Mesothelial cell of epicardium (in vitro differentiated cells): Measurements from ENCODE around the gene CD68. TPM values are rescaled to one million over a fixed set of nuclear protein-coding genes. Genes with fewer than 3 reads are reported as not detected.
A peak's percentile ranks its signal among the peaks of the same experiment; 100 is the strongest.

Experiments
- DNase-seq, 2 experiments: peaks; one replicate each; pipeline ENCODE4 v3.0.0; 2021; ENCODE audit warnings: low spot score in 2 of 2; ENCODE audit not compliant: unreplicated experiment in 2 of 2
- H3K27ac Mint-ChIP-seq: 2 replicates; pipeline ENCODE4 v1.8.0; 2021; ENCODE audit warnings: mixed read lengths
- H3K27me3 Mint-ChIP-seq: 2 replicates; pipeline ENCODE4 v1.8.0; 2021; ENCODE audit warnings: low read depth, mixed read lengths
- H3K36me3 Mint-ChIP-seq: 2 replicates; pipeline ENCODE4 v1.8.0; 2021; ENCODE audit warnings: mixed read lengths
- H3K4me1 Mint-ChIP-seq: 2 replicates; pipeline ENCODE4 v1.8.0; 2021; ENCODE audit warnings: mixed read lengths
- H3K4me3 Mint-ChIP-seq: 2 replicates; pipeline ENCODE4 v1.8.0; 2021; ENCODE audit warnings: mild to moderate bottlenecking, moderate library complexity, mixed read lengths
- H3K9me3 Mint-ChIP-seq: 2 replicates; pipeline ENCODE4 v1.8.0; 2021; ENCODE audit warnings: mixed read lengths
- total RNA-seq: library from RNA; stranded (reverse); gene quantifications from 3 replicates; pipeline ENCODE4 v1.2.1, GENCODE V29; 2021
- TF ChIP-seq, protein P1 (sequence below): fragments of 200-600 bp; sonication (generic); IDR thresholded peaks from one replicate; pipeline ENCODE4 v1.5.0; 2021; ENCODE audit warnings: antibody characterized with exemption; ENCODE audit not compliant: unreplicated experiment

CD68 gene
- total RNA-seq, 1 donor from 2014 or later, result 0.78 TPM

GRCh38 chr17:7570351-7570750 lies 9.1 kb upstream of the CD68 start:
- Mint-ChIP-seq H3K4me3 (no peak overlapping the region), H3K4me1 (peaks cover 22% of the 10 kb centered on the region), H3K9me3 (no peaks in the 10 kb centered on the region), H3K27me3 (no peaks in the 10 kb centered on the region), H3K36me3 (peaks cover 31% of the 10 kb centered on the region), H3K27ac (no peak overlapping the region)
- no peak for DNase-seq
- TF ChIP-seq, protein P1, sequence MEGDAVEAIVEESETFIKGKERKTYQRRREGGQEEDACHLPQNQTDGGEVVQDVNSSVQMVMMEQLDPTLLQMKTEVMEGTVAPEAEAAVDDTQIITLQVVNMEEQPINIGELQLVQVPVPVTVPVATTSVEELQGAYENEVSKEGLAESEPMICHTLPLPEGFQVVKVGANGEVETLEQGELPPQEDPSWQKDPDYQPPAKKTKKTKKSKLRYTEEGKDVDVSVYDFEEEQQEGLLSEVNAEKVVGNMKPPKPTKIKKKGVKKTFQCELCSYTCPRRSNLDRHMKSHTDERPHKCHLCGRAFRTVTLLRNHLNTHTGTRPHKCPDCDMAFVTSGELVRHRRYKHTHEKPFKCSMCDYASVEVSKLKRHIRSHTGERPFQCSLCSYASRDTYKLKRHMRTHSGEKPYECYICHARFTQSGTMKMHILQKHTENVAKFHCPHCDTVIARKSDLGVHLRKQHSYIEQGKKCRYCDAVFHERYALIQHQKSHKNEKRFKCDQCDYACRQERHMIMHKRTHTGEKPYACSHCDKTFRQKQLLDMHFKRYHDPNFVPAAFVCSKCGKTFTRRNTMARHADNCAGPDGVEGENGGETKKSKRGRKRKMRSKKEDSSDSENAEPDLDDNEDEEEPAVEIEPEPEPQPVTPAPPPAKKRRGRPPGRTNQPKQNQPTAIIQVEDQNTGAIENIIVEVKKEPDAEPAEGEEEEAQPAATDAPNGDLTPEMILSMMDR, result no peak

- TF ChIP-seq, protein P1, result no peak
- Mint-ChIP-seq H3K27me3 (no peaks in the 10 kb centered on the region), H3K36me3 (peaks cover 45% of the 10 kb centered on the region), H3K4me3 (peak overlapping the region; percentile 98), H3K9me3 (no peaks in the 10 kb centered on the region), H3K27ac (peak overlapping the region; percentile 97), H3K4me1 (peaks cover 24% of the 10 kb centered on the region)
- peak in 1 of 2 experiments; percentile 98 for DNase-seq
Observed at GRCh38 chr17:7572338-7572587, 7.2 kb upstream of the CD68 start.

DNA sequence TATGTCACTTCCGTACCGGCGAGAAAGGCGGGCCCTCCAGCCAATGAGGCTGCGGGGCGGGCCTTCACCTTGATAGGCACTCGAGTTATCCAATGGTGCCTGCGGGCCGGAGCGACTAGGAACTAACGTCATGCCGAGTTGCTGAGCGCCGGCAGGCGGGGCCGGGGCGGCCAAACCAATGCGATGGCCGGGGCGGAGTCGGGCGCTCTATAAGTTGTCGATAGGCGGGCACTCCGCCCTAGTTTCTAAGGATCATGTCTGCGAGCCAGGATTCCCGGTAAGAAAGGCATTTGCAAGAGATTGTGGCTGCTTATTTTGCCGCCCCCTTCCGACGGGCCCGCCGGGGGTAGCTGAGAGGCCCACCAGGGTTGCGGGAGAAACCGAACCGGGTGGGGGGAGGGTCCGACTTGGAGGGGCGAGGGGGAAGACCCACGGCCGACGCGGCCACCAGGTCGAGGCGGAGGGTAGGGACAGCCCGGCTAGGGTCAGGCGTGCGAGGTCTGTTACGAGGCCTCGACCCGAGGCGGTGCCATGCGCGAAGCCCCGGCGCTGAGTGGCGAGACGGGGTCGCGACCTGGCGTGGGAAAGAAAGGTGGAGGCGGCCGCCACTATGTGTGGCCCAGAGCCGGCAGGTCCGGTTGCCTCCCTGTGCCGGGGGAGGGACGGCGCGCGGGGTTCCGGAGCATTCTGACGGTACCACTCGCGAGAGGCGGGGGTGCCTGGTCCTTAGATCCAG lies 6.7 kb upstream of the CD68 start:
- no peaks in the 10 kb centered on the region for H3K9me3 Mint-ChIP-seq
- H3K27ac Mint-ChIP-seq, result peak overlapping the region; percentile 97
- H3K27me3 Mint-ChIP-seq, result no peaks in the 10 kb centered on the region
- peak overlapping the region; percentile 98 for H3K4me3 Mint-ChIP-seq
- TF ChIP-seq, protein P1, result no peak
- DNase-seq, result peak in 1 of 2 experiments; percentile 100
- H3K36me3 Mint-ChIP-seq, result peaks cover 46% of the 10 kb centered on the region
- H3K4me1 Mint-ChIP-seq, result peaks cover 24% of the 10 kb centered on the region

GRCh38 chr17:7573324-7574080 lies 5.9 kb upstream of the CD68 start:
- H3K4me1 Mint-ChIP-seq, result peaks cover 24% of the 10 kb centered on the region
- H3K36me3 Mint-ChIP-seq, result peaks cover 51% of the 10 kb centered on the region

DNA sequence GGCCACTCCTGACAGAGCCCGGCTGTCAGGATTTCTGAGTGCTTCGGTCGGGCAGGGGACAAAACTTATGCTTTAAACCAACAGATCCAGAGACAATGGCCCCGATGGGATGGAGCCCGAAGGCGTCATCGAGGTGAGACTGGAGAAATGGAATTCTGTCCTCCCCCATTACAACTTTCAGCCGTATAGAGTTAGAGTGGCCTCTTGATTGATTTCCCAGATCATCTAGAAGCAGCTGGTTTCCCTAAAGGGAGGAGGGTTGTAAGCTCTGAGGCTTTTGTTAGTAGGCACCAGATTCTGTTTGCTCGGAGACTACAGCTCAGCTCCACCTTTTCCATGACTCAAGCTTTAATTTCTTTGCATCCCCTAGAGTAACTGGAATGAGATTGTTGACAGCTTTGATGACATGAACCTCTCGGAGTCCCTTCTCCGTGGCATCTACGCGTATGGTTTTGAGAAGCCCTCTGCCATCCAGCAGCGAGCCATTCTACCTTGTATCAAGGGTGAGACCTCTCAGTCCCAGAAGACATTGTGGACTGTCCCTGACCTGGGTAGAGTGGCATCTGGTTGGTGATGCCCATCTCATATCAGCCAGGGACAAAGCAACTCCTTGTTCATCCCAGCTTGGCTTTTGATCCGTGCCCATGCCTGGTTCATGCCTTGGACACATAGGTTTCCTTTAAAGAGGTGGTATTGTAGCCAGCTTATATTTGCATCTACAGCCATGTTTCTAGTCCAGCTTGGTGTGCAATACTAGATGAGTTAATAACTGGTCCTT lies 5.1 kb upstream of the CD68 start:
- DNase-seq, result no peak
- peak overlapping the region; percentile 82 for H3K27ac Mint-ChIP-seq
- H3K4me1 Mint-ChIP-seq, result peaks cover 29% of the 10 kb centered on the region
- TF ChIP-seq, protein P1, result no peak
- H3K9me3 Mint-ChIP-seq, result no peaks in the 10 kb centered on the region
- H3K27me3 Mint-ChIP-seq, result no peaks in the 10 kb centered on the region
- H3K36me3 Mint-ChIP-seq, result peaks cover 47% of the 10 kb centered on the region
- H3K4me3 Mint-ChIP-seq, result peak overlapping the region; percentile 98

More at GRCh38 chr17:7573324-7574080, 5.9 kb upstream of the CD68 start:
- TF ChIP-seq, protein P1, result no peak
- peak; percentile 79 to 81 for DNase-seq
- peak overlapping the region; percentile 98 for H3K4me3 Mint-ChIP-seq
- H3K27ac Mint-ChIP-seq, result peak overlapping the region; percentile 97
- no peaks in the 10 kb centered on the region for H3K27me3 Mint-ChIP-seq
- no peaks in the 10 kb centered on the region for H3K9me3 Mint-ChIP-seq
